Measurements from ENCODE around the gene ATAD1.

GRCh38 chr10:87803831-87804230 lies 14.2 kb downstream of the ATAD1 start:
- no peak for TF ChIP-seq TAF1 (IDR thresholded peaks at IDR 0.05; ENCODE audit: low read depth)
- no peak for TF ChIP-seq FOXM1 (IDR thresholded peaks at IDR 0.05; ENCODE audit: borderline replicate concordance, low read depth)
- TF ChIP-seq NFIC (IDR thresholded peaks at IDR 0.05) = no peak
- TF ChIP-seq CREB1 (IDR thresholded peaks at IDR 0.05; ENCODE audit: low read depth) = no peak
- TF ChIP-seq RAD21 (IDR thresholded peaks at IDR 0.05; ENCODE audit: low read depth) = no peak
- no peak for TF ChIP-seq CEBPB (IDR thresholded peaks at IDR 0.05)
- TF ChIP-seq MAX (IDR thresholded peaks at IDR 0.05) = no peak
- no peak for TF ChIP-seq YY1 (IDR thresholded peaks at IDR 0.05; ENCODE audit: low read depth)
- no peak for TF ChIP-seq EGR1 (IDR thresholded peaks at IDR 0.05)

Measured in Ishikawa (cell line).